Neural progenitor cell (in vitro differentiated cells): ENCODE results near the gene SHANK3.

Experiments used
- CTCF ChIP-seq: fragments of 200-600 bp; sonication (generic); IDR thresholded peaks from 2 replicates; pipeline ENCODE4 v1.5.1; 2017; ENCODE audit warnings: antibody characterized with exemption, mild to moderate bottlenecking
- EZH2 ChIP-seq: fragments of 200-600 bp; sonication (generic); IDR thresholded peaks from 2 replicates; pipeline ENCODE4 v1.6.1; 2017; ENCODE audit warnings: antibody characterized with exemption, mild to moderate bottlenecking, moderate library complexity
- EZH2phosphoT487 ChIP-seq: fragments of 200-600 bp; sonication (generic); IDR thresholded peaks from 2 replicates; pipeline ENCODE4 v1.6.1; 2017; ENCODE audit warnings: antibody characterized with exemption

GRCh38 chr22:50670513-50670912 lies 2.1 kb upstream of the SHANK3 start:
- TF ChIP-seq CTCF (no peak), EZH2 (no peak), EZH2phosphoT487 (no peak)
